Naive thymus-derived CD4-positive, alpha-beta T cell (primary cell): ENCODE results near the gene PCDHGA1. TPM values are rescaled to one million over a fixed set of nuclear protein-coding genes. Genes with fewer than 3 reads are reported as not detected.
"Not testable (repeated sequence)": the region's sequence is repeated elsewhere in the genome, so short reads cannot be mapped to it uniquely, and the experiment has no call there.

Experiments
- ATAC-seq: fragments of 150-1000 bp; cut with Tn5 transposase; 2 replicates; pipeline ENCODE4 v1.10.0; 2021; ENCODE audit warnings: mild to moderate bottlenecking, moderate library complexity
- CTCF ChIA-PET: fragments of 350-600 bp; sonication (Branson Sonifier 250); formaldehyde crosslinking; loops from one replicate; lab custom pipeline; 2021; ENCODE audit warnings: antibody characterized with exemption; lab: Charles Lee
- POLR2A ChIA-PET: fragments of 350-600 bp; sonication (Branson Sonifier 250); formaldehyde crosslinking; loops from one replicate; lab custom pipeline; 2021; ENCODE audit warnings: antibody characterized with exemption, inconsistent platforms; lab: Charles Lee
- DNase-seq, 9 donors: peaks; one replicate each; pipeline versions ENCODE4 v3.0.0 to v3.0.0-alpha.2; 2020 to 2022; ENCODE audit warnings: mixed read lengths in 1 of 9
- H3K27ac ChIP-seq: one replicate; pipeline ENCODE4 v1.7.0; 2013; ENCODE audit warnings: mild to moderate bottlenecking, low read depth, low read length, moderate library complexity
- H3K27me3 ChIP-seq, 2 donors: one replicate each; pipeline ENCODE4 v1.7.0; 2013; ENCODE audit warnings: low read length in 2 of 2, mild to moderate bottlenecking in 2 of 2, moderate library complexity in 2 of 2; ENCODE audit not compliant: control insufficient read depth in 2 of 2, insufficient read depth in 2 of 2
- H3K36me3 ChIP-seq, 3 experiments: 1 replicate in 2 of 3; 2 replicates in 1 of 3; pipeline ENCODE4 v1.7.0; 2013; ENCODE audit warnings: low read length in 3 of 3, mild to moderate bottlenecking in 3 of 3, moderate library complexity in 1 of 3; ENCODE audit not compliant: insufficient read depth in 3 of 3, control insufficient read depth in 2 of 3
- H3K4me1 ChIP-seq, 2 donors: one replicate each; pipeline ENCODE4 v1.7.0; 2013; ENCODE audit warnings: low read length in 2 of 2, mild to moderate bottlenecking in 2 of 2, moderate library complexity in 1 of 2; ENCODE audit not compliant: control insufficient read depth in 2 of 2, insufficient read depth in 2 of 2
- H3K4me3 ChIP-seq: 2 replicates; pipeline ENCODE4 v1.7.0; 2013; ENCODE audit warnings: mild to moderate bottlenecking, low read length
- H3K9me3 ChIP-seq, 3 experiments: 1 replicate in 2 of 3; 2 replicates in 1 of 3; pipeline ENCODE4 v1.7.0; 2013; ENCODE audit warnings: low read length in 3 of 3; ENCODE audit not compliant: control insufficient read depth in 2 of 3
- H3K27ac Mint-ChIP-seq, 9 donors: one replicate each; pipeline ENCODE4 v1.8.0; 2020 to 2022; ENCODE audit warnings: mixed read lengths in 9 of 9, mild to moderate bottlenecking in 8 of 9, moderate library complexity in 5 of 9, inconsistent platforms in 2 of 9
- H3K27me3 Mint-ChIP-seq, 5 donors: one replicate each; pipeline ENCODE4 v1.8.0; 2021 to 2022; ENCODE audit warnings: mixed read lengths in 5 of 5, mild to moderate bottlenecking in 1 of 5
- H3K36me3 Mint-ChIP-seq, 5 donors: one replicate each; pipeline ENCODE4 v1.8.0; 2020 to 2022; ENCODE audit warnings: mixed read lengths in 5 of 5, mild to moderate bottlenecking in 3 of 5, inconsistent platforms in 1 of 5
- H3K4me1 Mint-ChIP-seq, 7 donors: one replicate each; pipeline ENCODE4 v1.8.0; 2020 to 2022; ENCODE audit warnings: mixed read lengths in 7 of 7, mild to moderate bottlenecking in 3 of 7, inconsistent platforms in 1 of 7
- H3K4me3 Mint-ChIP-seq, 10 donors: one replicate each; pipeline ENCODE4 v1.8.0; 2020 to 2022; ENCODE audit warnings: mild to moderate bottlenecking in 10 of 10, mixed read lengths in 10 of 10, moderate library complexity in 6 of 10, inconsistent platforms in 2 of 10
- H3K9me3 Mint-ChIP-seq, 11 donors: one replicate each; pipeline ENCODE4 v1.8.0; 2020 to 2022; ENCODE audit warnings: mixed read lengths in 11 of 11, mild to moderate bottlenecking in 4 of 11, inconsistent platforms in 1 of 11, moderate library complexity in 1 of 11
- intact Hi-C, 2 donors: fragments of 100-400 bp; cut with micrococcal nuclease; formaldehyde crosslinking; loops; one replicate each; pipeline ENCODE4 v1.15.1; 2023
- polyA plus RNA-seq, 2 donors: library from polyadenylated mRNA; unstranded; fragments of 300-500 nt; fragmentation: Illumina TruSeq; gene quantifications; one replicate each; pipeline ENCODE4 v1.2.3, GENCODE V29; 2021
- total RNA-seq, 6 experiments: library from RNA in 5 of 6; stranded (reverse) in 5 of 6; gene quantifications; 1 replicate in 5 of 6; 2 replicates in 1 of 6; pipeline ENCODE4 v1.2.3 and lab custom pipeline; 2021 to 2026

The PCDHGA1 gene
- total and polyA plus RNA-seq, 7 experiments from 2014 or later, result 0.08 to 0.54 (median 0.17) TPM; not detected in 2

- Histone ChIP-seq H3K36me3 (no peaks in the 10 kb centered on the region), H3K27ac (no peak overlapping the region), H3K4me1 (no peaks in the 10 kb centered on the region), H3K4me3 (no peak overlapping the region), H3K9me3 (peaks cover 0 to 50% (median 0%) of the 10 kb centered on the region in 3 experiments), H3K27me3 (no peaks in the 10 kb centered on the region)
- Mint-ChIP-seq H3K27me3 (peaks cover 24 to 82% (median 71%) of the 10 kb centered on the region in 5 donors), H3K27ac (no peak overlapping the region), H3K4me3 (no peak overlapping the region), H3K9me3 (peaks cover 8 to 93% (median 50%) of the 10 kb centered on the region in 11 donors), H3K36me3 (peaks cover 2 to 22% (median 12%) of the 10 kb centered on the region in 5 donors), H3K4me1 (peaks cover 2 to 8% (median 6%) of the 10 kb centered on the region in 7 donors)
- ChIA-PET POLR2A (no interaction called here), CTCF (no interaction called here)
- DNase-seq (no peak), ATAC-seq (no peak)
- intact Hi-C loops, result no loop called here
Observed at GRCh38 chr5:141374627-141375026, 44.3 kb downstream of the PCDHGA1 start.

GRCh38 chr5:141375444-141376155, 45.3 kb downstream of the PCDHGA1 start:
- H3K27me3 Mint-ChIP-seq, result peaks cover 19 to 79% (median 69%) of the 10 kb centered on the region in 5 donors
- H3K4me1 Mint-ChIP-seq, H3K27ac Mint-ChIP-seq, H3K36me3 ChIP-seq, H3K27ac ChIP-seq, H3K27me3 ChIP-seq, H3K4me1 ChIP-seq, H3K4me3 Mint-ChIP-seq, H3K4me3 ChIP-seq, ATAC-seq, CTCF ChIA-PET, POLR2A ChIA-PET, intact Hi-C loops, DNase-seq: not testable (repeated sequence)
- H3K9me3 ChIP-seq, result peaks cover 0 to 46% (median 0%) of the 10 kb centered on the region in 3 experiments
- H3K9me3 Mint-ChIP-seq, result peaks cover 8 to 91% (median 47%) of the 10 kb centered on the region in 11 donors
- peaks cover 2 to 22% (median 10%) of the 10 kb centered on the region in 5 donors for H3K36me3 Mint-ChIP-seq

GRCh38 chr5:141382469-141383294, 52.4 kb downstream of the PCDHGA1 start, which contains the start of gene PCDHGA7:
PCDHGA7 (plus strand) TSS chr5:141382742; CDS start chr5:141382900, 158 bp downstream.
- ChIA-PET CTCF (no interaction called here), POLR2A (no interaction called here)
- Mint-ChIP-seq H3K4me3 (peak within 1 kb of the TSS; percentile 46 to 83 (median 70)), H3K36me3 (peaks cover 0 to 17% (median 10%) of the 10 kb centered on the region in 5 donors), H3K27ac (peak within 1 kb of the TSS in 1 of 9 donors; percentile 14), H3K9me3 (peaks cover 0 to 87% (median 41%) of the 10 kb centered on the region in 11 donors), H3K4me1 (peaks cover 0 to 4% (median 0%) of the 10 kb centered on the region in 7 donors), H3K27me3 (peaks cover 36 to 85% (median 79%) of the 10 kb centered on the region in 5 donors)
- H3K27me3 ChIP-seq, result peaks cover 0 to 18% of the 10 kb centered on the region in 2 donors
- intact Hi-C loops, result no loop called here
- no peak within 1 kb of the TSS for H3K27ac ChIP-seq
- H3K4me3 ChIP-seq, result no peak within 1 kb of the TSS
- ATAC-seq (peak; percentile 36), DNase-seq (no peak)
- H3K9me3 ChIP-seq, result peaks cover 0 to 30% (median 0%) of the 10 kb centered on the region in 3 experiments
- H3K36me3 ChIP-seq, result no peaks in the 10 kb centered on the region
- H3K4me1 ChIP-seq, result no peaks in the 10 kb centered on the region

GRCh38 chr5:141383345-141383744, 53.0 kb downstream of the PCDHGA1 start:
- Histone ChIP-seq H3K36me3 (no peaks in the 10 kb centered on the region), H3K27me3 (peaks cover 0 to 18% of the 10 kb centered on the region in 2 donors), H3K4me1 (no peaks in the 10 kb centered on the region), H3K9me3 (peaks cover 0 to 31% (median 0%) of the 10 kb centered on the region in 3 experiments), H3K27ac (no peak overlapping the region), H3K4me3 (no peak overlapping the region)
- Mint-ChIP-seq H3K27ac (no peak overlapping the region), H3K27me3 (peaks cover 38 to 86% (median 81%) of the 10 kb centered on the region in 5 donors), H3K4me3 (peak overlapping the region in 2 of 10 donors; percentile 2 to 64), H3K36me3 (peaks cover 0 to 19% (median 10%) of the 10 kb centered on the region in 5 donors), H3K4me1 (peaks cover 0 to 4% (median 0%) of the 10 kb centered on the region in 7 donors), H3K9me3 (peaks cover 0 to 85% (median 44%) of the 10 kb centered on the region in 11 donors)
- DNase-seq (no peak), ATAC-seq (no peak)
- ChIA-PET CTCF (no interaction called here), POLR2A (no interaction called here)
- intact Hi-C loops, result no loop called here

- intact Hi-C loops, result no loop called here
- Mint-ChIP-seq H3K36me3 (peaks cover 0 to 27% (median 10%) of the 10 kb centered on the region in 5 donors), H3K27ac (no peak overlapping the region), H3K4me3 (no peak overlapping the region), H3K4me1 (peaks cover 0 to 4% (median 0%) of the 10 kb centered on the region in 7 donors), H3K27me3 (peaks cover 41 to 86% (median 81%) of the 10 kb centered on the region in 5 donors), H3K9me3 (peaks cover 0 to 86% (median 55%) of the 10 kb centered on the region in 11 donors)
- peaks cover 0 to 18% of the 10 kb centered on the region in 2 donors for H3K27me3 ChIP-seq
- H3K27ac ChIP-seq, result no peak overlapping the region
- H3K9me3 ChIP-seq, result peaks cover 0 to 42% (median 0%) of the 10 kb centered on the region in 3 experiments
- ChIA-PET POLR2A (no interaction called here), CTCF (interaction anchor here (0.6 kb wide), 1 partner anchor 21 kb away, joined by 8 read pairs; no protein-coding TSS in a partner anchor)
- ATAC-seq, result no peak
- no peaks in the 10 kb centered on the region for H3K4me1 ChIP-seq
- no peak overlapping the region for H3K4me3 ChIP-seq
- no peaks in the 10 kb centered on the region for H3K36me3 ChIP-seq
- no peak for DNase-seq
Observed at GRCh38 chr5:141384471-141385267, 54.4 kb downstream of the PCDHGA1 start.
